ENCODE measurements around the gene MAPKAP1. TPM values are rescaled to one million over a fixed set of nuclear protein-coding genes. Genes with fewer than 3 reads are reported as not detected.

Gene MAPKAP1
- total RNA-seq, 1 donor from 2014 or later = 67.3 TPM

- Mint-ChIP-seq H3K4me3 (no peak overlapping the region), H3K9me3 (no peaks in the 10 kb centered on the region), H3K27me3 (no peaks in the 10 kb centered on the region), H3K4me1 (ENCODE audit: unreplicated experiment) (peaks cover 4% of the 10 kb centered on the region), H3K36me3 (no peaks in the 10 kb centered on the region), H3K27ac (no peak overlapping the region)
- no peak for DNase-seq (ENCODE audit: extremely low spot score, unreplicated experiment)
- TF ChIP-seq, protein P1, sequence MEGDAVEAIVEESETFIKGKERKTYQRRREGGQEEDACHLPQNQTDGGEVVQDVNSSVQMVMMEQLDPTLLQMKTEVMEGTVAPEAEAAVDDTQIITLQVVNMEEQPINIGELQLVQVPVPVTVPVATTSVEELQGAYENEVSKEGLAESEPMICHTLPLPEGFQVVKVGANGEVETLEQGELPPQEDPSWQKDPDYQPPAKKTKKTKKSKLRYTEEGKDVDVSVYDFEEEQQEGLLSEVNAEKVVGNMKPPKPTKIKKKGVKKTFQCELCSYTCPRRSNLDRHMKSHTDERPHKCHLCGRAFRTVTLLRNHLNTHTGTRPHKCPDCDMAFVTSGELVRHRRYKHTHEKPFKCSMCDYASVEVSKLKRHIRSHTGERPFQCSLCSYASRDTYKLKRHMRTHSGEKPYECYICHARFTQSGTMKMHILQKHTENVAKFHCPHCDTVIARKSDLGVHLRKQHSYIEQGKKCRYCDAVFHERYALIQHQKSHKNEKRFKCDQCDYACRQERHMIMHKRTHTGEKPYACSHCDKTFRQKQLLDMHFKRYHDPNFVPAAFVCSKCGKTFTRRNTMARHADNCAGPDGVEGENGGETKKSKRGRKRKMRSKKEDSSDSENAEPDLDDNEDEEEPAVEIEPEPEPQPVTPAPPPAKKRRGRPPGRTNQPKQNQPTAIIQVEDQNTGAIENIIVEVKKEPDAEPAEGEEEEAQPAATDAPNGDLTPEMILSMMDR (conservative IDR thresholded peaks at IDR 0.05) = no peak
These were observed 16.3 kb downstream of the MAPKAP1 start for GRCh38 chr9:125690679-125691078.

DNA sequence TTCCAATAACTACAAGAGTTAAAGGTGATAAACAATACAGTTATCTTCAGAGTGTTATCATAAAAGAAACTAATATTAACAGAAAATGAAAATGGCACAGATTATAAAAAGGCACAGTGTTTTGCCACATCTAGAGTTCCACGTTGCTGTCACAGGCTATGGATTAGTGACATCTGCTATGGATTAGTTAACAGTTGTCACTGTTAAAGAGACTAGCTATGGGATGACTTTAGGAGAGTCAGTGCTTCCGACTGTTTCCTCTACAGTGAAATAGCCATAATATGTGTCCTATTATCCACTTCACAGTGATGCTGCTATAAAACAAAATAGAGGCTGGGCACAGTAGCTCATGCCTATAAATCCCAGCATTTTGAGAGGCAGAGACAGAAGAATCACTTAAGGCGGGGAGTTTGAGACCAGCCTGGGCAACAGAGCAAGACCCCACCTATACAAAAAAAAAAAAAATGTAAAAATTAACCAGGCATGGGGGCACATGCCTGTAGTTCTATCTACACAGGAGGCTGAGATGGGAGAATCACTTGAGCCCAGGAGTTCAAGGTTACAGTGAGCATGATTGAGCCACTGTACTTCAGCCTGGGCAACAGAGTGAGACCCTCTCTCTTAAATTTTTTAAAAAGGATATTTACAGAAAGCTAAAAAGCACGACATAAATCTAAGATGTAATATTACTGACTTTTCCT lies 19.7 kb downstream of the MAPKAP1 start:
- H3K9me3 Mint-ChIP-seq = no peaks in the 10 kb centered on the region
- peaks cover 11% of the 10 kb centered on the region for H3K36me3 Mint-ChIP-seq
- H3K4me3 Mint-ChIP-seq = no peak overlapping the region
- H3K27me3 Mint-ChIP-seq = no peaks in the 10 kb centered on the region
- H3K4me1 Mint-ChIP-seq (ENCODE audit: unreplicated experiment) = no peaks in the 10 kb centered on the region
- H3K27ac Mint-ChIP-seq = no peak overlapping the region
- DNase-seq (ENCODE audit: extremely low spot score, unreplicated experiment) = no peak
- TF ChIP-seq, protein P1 (conservative IDR thresholded peaks at IDR 0.05) = no peak

DNA sequence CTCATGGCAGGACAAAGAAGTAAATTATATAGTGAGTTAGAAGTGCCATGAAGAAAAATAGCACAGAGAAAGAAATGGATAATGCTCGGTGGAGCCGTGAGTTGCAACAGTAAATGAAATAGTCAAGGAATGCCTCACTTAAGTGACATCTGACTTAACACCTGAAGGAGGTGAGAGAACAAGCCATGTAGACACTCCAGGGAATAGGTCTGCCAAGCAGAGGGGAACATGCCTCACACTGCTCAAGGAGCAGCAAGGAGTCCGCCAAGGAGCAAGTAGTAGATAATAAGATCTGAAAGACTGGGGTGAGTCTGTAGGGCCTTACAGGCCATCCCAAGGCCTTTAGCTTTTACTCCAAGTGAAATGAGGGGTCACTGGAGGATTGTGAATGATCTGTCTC lies 21.8 kb downstream of the MAPKAP1 start:
- no peaks in the 10 kb centered on the region for H3K27me3 Mint-ChIP-seq
- peaks cover 11% of the 10 kb centered on the region for H3K36me3 Mint-ChIP-seq
- no peak for DNase-seq (ENCODE audit: extremely low spot score, unreplicated experiment)
- H3K4me3 Mint-ChIP-seq = no peak overlapping the region
- peaks cover 16% of the 10 kb centered on the region for H3K4me1 Mint-ChIP-seq (ENCODE audit: unreplicated experiment)
- H3K9me3 Mint-ChIP-seq = no peaks in the 10 kb centered on the region
- TF ChIP-seq, protein P1 (conservative IDR thresholded peaks at IDR 0.05) = no peak
- no peak overlapping the region for H3K27ac Mint-ChIP-seq

DNA sequence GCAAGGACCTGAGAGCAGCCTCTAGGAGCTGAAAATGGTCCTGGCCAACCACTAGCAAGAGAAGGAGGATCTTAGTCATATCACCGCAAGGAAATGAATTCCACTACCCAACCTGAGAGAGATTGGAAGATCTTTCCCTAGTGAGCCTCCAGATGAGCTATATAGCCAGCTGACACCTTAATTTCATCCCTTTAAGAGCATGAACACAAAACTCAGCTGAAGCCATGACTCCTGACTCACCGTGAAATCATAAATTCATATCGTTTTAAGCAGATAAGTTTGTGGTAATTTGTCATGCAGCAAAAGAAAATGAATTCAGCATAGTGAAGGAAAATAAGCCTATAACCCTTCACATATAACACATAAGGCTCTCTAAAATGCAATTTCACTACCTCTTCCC lies 23.5 kb downstream of the MAPKAP1 start:
- no peak for DNase-seq (ENCODE audit: extremely low spot score, unreplicated experiment)
- no peaks in the 10 kb centered on the region for H3K9me3 Mint-ChIP-seq
- peaks cover 16% of the 10 kb centered on the region for H3K4me1 Mint-ChIP-seq (ENCODE audit: unreplicated experiment)
- H3K36me3 Mint-ChIP-seq = peaks cover 11% of the 10 kb centered on the region
- H3K27me3 Mint-ChIP-seq = no peaks in the 10 kb centered on the region
- TF ChIP-seq, protein P1 (conservative IDR thresholded peaks at IDR 0.05) = no peak
- H3K27ac Mint-ChIP-seq = no peak overlapping the region
- H3K4me3 Mint-ChIP-seq = no peak overlapping the region

- no peak overlapping the region for H3K4me3 Mint-ChIP-seq
- no peaks in the 10 kb centered on the region for H3K9me3 Mint-ChIP-seq
- no peak for DNase-seq (ENCODE audit: extremely low spot score, unreplicated experiment)
- peaks cover 16% of the 10 kb centered on the region for H3K4me1 Mint-ChIP-seq (ENCODE audit: unreplicated experiment)
- H3K27me3 Mint-ChIP-seq = no peaks in the 10 kb centered on the region
- H3K36me3 Mint-ChIP-seq = peaks cover 11% of the 10 kb centered on the region
- H3K27ac Mint-ChIP-seq = no peak overlapping the region
- TF ChIP-seq, protein P1 (conservative IDR thresholded peaks at IDR 0.05) = no peak
These were observed 24.7 kb downstream of the MAPKAP1 start for GRCh38 chr9:125682340-125682739.

Measured in type B pancreatic cell (in vitro differentiated cells).